Bone marrow (tissue), 2 donors: Measurements from ENCODE around the gene WDR90.
A peak's percentile ranks its signal among the peaks of the same experiment; 100 is the strongest.

ENCODE experiments used
- DNase-seq, 2 donors: peaks; one replicate each; lab custom pipeline; 2025; lab: John Stamatoyannopoulos, UW

The WDR90 gene

GRCh38 chr16:660459-661183, 11.5 kb downstream of the WDR90 start:
- peak in 1 of 2 donors; percentile 66 for DNase-seq

GRCh38 chr16:661184-661821, 12.1 kb downstream of the WDR90 start:
- no peak for DNase-seq

GRCh38 chr16:662095-662494, 12.9 kb downstream of the WDR90 start:
- no peak for DNase-seq

GRCh38 chr16:662597-662996, 13.4 kb downstream of the WDR90 start:
- no peak for DNase-seq

- no peak for DNase-seq
Measured at GRCh38 chr16:666572-666971, 17.4 kb downstream of the WDR90 start.

- no peak for DNase-seq
Measured at GRCh38 chr16:667113-667779, 18.1 kb downstream of the WDR90 start.

GRCh38 chr16:667780-668518, 18.8 kb downstream of the WDR90 start, which contains the start of gene RHOT2:
Gene RHOT2, plus strand, starts transcription at chr16:668132. Its CDS starts 68 bp downstream, at chr16:668200.
- DNase-seq = peak; percentile 71 to 88

GRCh38 chr16:668519-669171, 19.5 kb downstream of the WDR90 start:
- no peak for DNase-seq

GRCh38 chr16:669666-670065, 20.5 kb downstream of the WDR90 start:
- DNase-seq = no peak

- DNase-seq = no peak
Measured at GRCh38 chr16:670485-671352, 21.6 kb downstream of the WDR90 start.

GRCh38 chr16:671353-672131, 22.4 kb downstream of the WDR90 start:
- DNase-seq = no peak

- no peak for DNase-seq
Measured at GRCh38 chr16:672371-672770, 23.2 kb downstream of the WDR90 start.

- DNase-seq = no peak
Measured at GRCh38 chr16:672851-673250, 23.7 kb downstream of the WDR90 start.

- DNase-seq = no peak
Measured at GRCh38 chr16:673399-673991, 24.3 kb downstream of the WDR90 start.

GRCh38 chr16:674214-674881, 25.2 kb downstream of the WDR90 start:
- no peak for DNase-seq

GRCh38 chr16:674968-675883, 26.1 kb downstream of the WDR90 start, which contains the start of gene RHBDL1:
Gene RHBDL1, plus strand, starts transcription at chr16:675671. Its CDS starts 120 bp downstream, at chr16:675791.
- DNase-seq = peak in 1 of 2 donors; percentile 23

- DNase-seq = no peak
Measured at GRCh38 chr16:675884-676564, 26.9 kb downstream of the WDR90 start.
